ENCODE data around the gene CCL27.

CCL27 gene

GRCh38 chr9:34637356-34638137 is 24.9 kb downstream of the CCL27 start, which contains the start of gene SIGMAR1:
TSS of gene SIGMAR1 (minus strand) at chr9:34637787. CDS start at chr9:34637697, 90 bp downstream.
- Histone ChIP-seq H3K27ac (ENCODE audit: low read depth, low read length) (peak within 1 kb of the TSS; percentile 1), H3K27me3 (ENCODE audit: insufficient read depth, low read length, poor library complexity) (no peaks in the 10 kb centered on the region), H3K18ac (ENCODE audit: low read length) (peak within 1 kb of the TSS; percentile 34), H2BK120ac (ENCODE audit: low read depth, low read length) (no peak within 1 kb of the TSS), H2AK5ac (ENCODE audit: low read length) (no peak within 1 kb of the TSS), H3K36me3 (ENCODE audit: control insufficient read depth, insufficient read depth, low read length) (peaks cover 4% of the 10 kb centered on the region), H3K4me1 (ENCODE audit: control insufficient read depth, low read depth, low read length) (peaks cover 4% of the 10 kb centered on the region), H3K4ac (ENCODE audit: low read depth, low read length) (peak within 1 kb of the TSS; percentile 44), H2BK5ac (ENCODE audit: low read length) (peak within 1 kb of the TSS; percentile 32), H3K79me2 (ENCODE audit: control insufficient read depth, insufficient read depth, low read length) (peaks cover 2% of the 10 kb centered on the region), H3K79me1 (ENCODE audit: low read length) (peaks cover 4% of the 10 kb centered on the region), H4K5ac (ENCODE audit: low read length) (no peak within 1 kb of the TSS), H4K8ac (ENCODE audit: low read depth, low read length) (no peak within 1 kb of the TSS), H3K4me2 (ENCODE audit: low read length) (peak within 1 kb of the TSS; percentile 92), H3K4me3 (ENCODE audit: low read length) (peak within 1 kb of the TSS; percentile 87), H3K9ac (ENCODE audit: low read length) (peak within 1 kb of the TSS; percentile 98), H3K23ac (ENCODE audit: low read length) (peak within 1 kb of the TSS; percentile 90), H3K56ac (ENCODE audit: low read length) (peak within 1 kb of the TSS; percentile 98), H2BK15ac (replicated peaks; ENCODE audit: low read depth) (no peak within 1 kb of the TSS)
- no CpG with 5 or more reads among the region's 74 CpGs for WGBS (ENCODE audit: extremely low coverage, insufficient coverage, low lambda C conversion rate)
- DNase-seq: peak; percentile 96

GRCh38 chr9:34636791-34637355 is 25.6 kb downstream of the CCL27 start:
- Histone ChIP-seq H3K4ac (ENCODE audit: low read depth, low read length) (no peak overlapping the region), H4K8ac (ENCODE audit: low read depth, low read length) (no peak overlapping the region), H3K79me1 (ENCODE audit: low read length) (peaks cover 4% of the 10 kb centered on the region), H3K4me1 (ENCODE audit: control insufficient read depth, low read depth, low read length) (peaks cover 4% of the 10 kb centered on the region), H2BK5ac (ENCODE audit: low read length) (peak overlapping the region; percentile 32), H4K5ac (ENCODE audit: low read length) (no peak overlapping the region), H2AK5ac (ENCODE audit: low read length) (no peak overlapping the region), H3K27me3 (ENCODE audit: insufficient read depth, low read length, poor library complexity) (peaks cover 2% of the 10 kb centered on the region), H3K79me2 (ENCODE audit: control insufficient read depth, insufficient read depth, low read length) (peaks cover 2% of the 10 kb centered on the region), H2BK15ac (replicated peaks; ENCODE audit: low read depth) (no peak overlapping the region), H3K36me3 (ENCODE audit: control insufficient read depth, insufficient read depth, low read length) (peaks cover 4% of the 10 kb centered on the region), H2BK120ac (ENCODE audit: low read depth, low read length) (no peak overlapping the region), H3K23ac (ENCODE audit: low read length) (peak overlapping the region; percentile 90), H3K18ac (ENCODE audit: low read length) (peak overlapping the region; percentile 34), H3K56ac (ENCODE audit: low read length) (peak overlapping the region; percentile 98), H3K9ac (ENCODE audit: low read length) (peak overlapping the region; percentile 98), H3K4me3 (ENCODE audit: low read length) (peak overlapping the region; percentile 87), H3K4me2 (ENCODE audit: low read length) (peak overlapping the region; percentile 92), H3K27ac (ENCODE audit: low read depth, low read length) (no peak overlapping the region)
- WGBS (ENCODE audit: extremely low coverage, insufficient coverage, low lambda C conversion rate): no CpG with 5 or more reads among the region's 23 CpGs
- no peak for DNase-seq

GRCh38 chr9:34635556-34635955 is 26.9 kb downstream of the CCL27 start:
- Histone ChIP-seq H3K4me1 (ENCODE audit: control insufficient read depth, low read depth, low read length) (peaks cover 4% of the 10 kb centered on the region), H3K4ac (ENCODE audit: low read depth, low read length) (no peak overlapping the region), H3K79me2 (ENCODE audit: control insufficient read depth, insufficient read depth, low read length) (peaks cover 2% of the 10 kb centered on the region), H3K27me3 (ENCODE audit: insufficient read depth, low read length, poor library complexity) (peaks cover 8% of the 10 kb centered on the region), H3K4me3 (ENCODE audit: low read length) (no peak overlapping the region), H3K18ac (ENCODE audit: low read length) (no peak overlapping the region), H2BK120ac (ENCODE audit: low read depth, low read length) (no peak overlapping the region), H3K23ac (ENCODE audit: low read length) (no peak overlapping the region), H3K36me3 (ENCODE audit: control insufficient read depth, insufficient read depth, low read length) (peaks cover 4% of the 10 kb centered on the region), H2BK5ac (ENCODE audit: low read length) (no peak overlapping the region), H4K8ac (ENCODE audit: low read depth, low read length) (no peak overlapping the region), H3K9ac (ENCODE audit: low read length) (peak overlapping the region; percentile 29), H3K79me1 (ENCODE audit: low read length) (peaks cover 4% of the 10 kb centered on the region), H2AK5ac (ENCODE audit: low read length) (no peak overlapping the region), H3K27ac (ENCODE audit: low read depth, low read length) (no peak overlapping the region), H3K56ac (ENCODE audit: low read length) (peak overlapping the region; percentile 2), H4K5ac (ENCODE audit: low read length) (no peak overlapping the region), H2BK15ac (replicated peaks; ENCODE audit: low read depth) (no peak overlapping the region), H3K4me2 (ENCODE audit: low read length) (no peak overlapping the region)
- WGBS (ENCODE audit: extremely low coverage, insufficient coverage, low lambda C conversion rate): no CpG with 5 or more reads among the region's 14 CpGs
- no peak for DNase-seq

GRCh38 chr9:34634551-34635248 is 27.8 kb downstream of the CCL27 start:
- peaks cover 15% of the 10 kb centered on the region for H3K27me3 ChIP-seq (ENCODE audit: insufficient read depth, low read length, poor library complexity)
- H3K27ac ChIP-seq (ENCODE audit: low read depth, low read length): no peak overlapping the region
- no peak overlapping the region for H2AK5ac ChIP-seq (ENCODE audit: low read length)
- H3K79me2 ChIP-seq (ENCODE audit: control insufficient read depth, insufficient read depth, low read length): peaks cover 2% of the 10 kb centered on the region
- H3K4me2 ChIP-seq (ENCODE audit: low read length): no peak overlapping the region
- no peak overlapping the region for H2BK5ac ChIP-seq (ENCODE audit: low read length)
- H3K23ac ChIP-seq (ENCODE audit: low read length): no peak overlapping the region
- H2BK120ac ChIP-seq (ENCODE audit: low read depth, low read length): no peak overlapping the region
- H3K79me1 ChIP-seq (ENCODE audit: low read length): peaks cover 4% of the 10 kb centered on the region
- H3K4me3 ChIP-seq (ENCODE audit: low read length): no peak overlapping the region
- no peak overlapping the region for H4K8ac ChIP-seq (ENCODE audit: low read depth, low read length)
- H2BK15ac ChIP-seq (replicated peaks; ENCODE audit: low read depth): no peak overlapping the region
- no peak overlapping the region for H3K56ac ChIP-seq (ENCODE audit: low read length)
- no peak for DNase-seq
- H3K9ac ChIP-seq (ENCODE audit: low read length): no peak overlapping the region
- peaks cover 4% of the 10 kb centered on the region for H3K4me1 ChIP-seq (ENCODE audit: control insufficient read depth, low read depth, low read length)
- H3K4ac ChIP-seq (ENCODE audit: low read depth, low read length): no peak overlapping the region
- no peak overlapping the region for H4K5ac ChIP-seq (ENCODE audit: low read length)
- no peak overlapping the region for H3K18ac ChIP-seq (ENCODE audit: low read length)
- WGBS (ENCODE audit: extremely low coverage, insufficient coverage, low lambda C conversion rate): no CpG with 5 or more reads among the region's 3 CpGs
- peaks cover 4% of the 10 kb centered on the region for H3K36me3 ChIP-seq (ENCODE audit: control insufficient read depth, insufficient read depth, low read length)

- H3K56ac ChIP-seq (ENCODE audit: low read length): peak overlapping the region; percentile 73
- no peak overlapping the region for H3K27ac ChIP-seq (ENCODE audit: low read depth, low read length)
- no peak overlapping the region for H4K8ac ChIP-seq (ENCODE audit: low read depth, low read length)
- H3K4ac ChIP-seq (ENCODE audit: low read depth, low read length): no peak overlapping the region
- DNase-seq: peak; percentile 80
- peaks cover 4% of the 10 kb centered on the region for H3K36me3 ChIP-seq (ENCODE audit: control insufficient read depth, insufficient read depth, low read length)
- H2BK15ac ChIP-seq (replicated peaks; ENCODE audit: low read depth): no peak overlapping the region
- no peak overlapping the region for H2BK5ac ChIP-seq (ENCODE audit: low read length)
- H3K79me1 ChIP-seq (ENCODE audit: low read length): peaks cover 4% of the 10 kb centered on the region
- peak overlapping the region; percentile 44 for H3K9ac ChIP-seq (ENCODE audit: low read length)
- no peak overlapping the region for H3K23ac ChIP-seq (ENCODE audit: low read length)
- no peak overlapping the region for H2BK120ac ChIP-seq (ENCODE audit: low read depth, low read length)
- peaks cover 2% of the 10 kb centered on the region for H3K79me2 ChIP-seq (ENCODE audit: control insufficient read depth, insufficient read depth, low read length)
- no CpG with 5 or more reads among the region's 3 CpGs for WGBS (ENCODE audit: extremely low coverage, insufficient coverage, low lambda C conversion rate)
- no peak overlapping the region for H4K5ac ChIP-seq (ENCODE audit: low read length)
- no peak overlapping the region for H3K4me3 ChIP-seq (ENCODE audit: low read length)
- peaks cover 21% of the 10 kb centered on the region for H3K27me3 ChIP-seq (ENCODE audit: insufficient read depth, low read length, poor library complexity)
- peaks cover 4% of the 10 kb centered on the region for H3K4me1 ChIP-seq (ENCODE audit: control insufficient read depth, low read depth, low read length)
- no peak overlapping the region for H3K18ac ChIP-seq (ENCODE audit: low read length)
- H3K4me2 ChIP-seq (ENCODE audit: low read length): no peak overlapping the region
- peak overlapping the region; percentile 88 for H2AK5ac ChIP-seq (ENCODE audit: low read length)
Observed at GRCh38 chr9:34633851-34634550, 28.5 kb downstream of the CCL27 start.

All from mesendoderm (in vitro differentiated cells).